ENCODE results near the gene SBK2. TPM values are rescaled to one million over a fixed set of nuclear protein-coding genes. Genes with fewer than 3 reads are reported as not detected.

The SBK2 gene
- total RNA-seq, 1 donor from 2014 or later: not detected

- peak; percentile 92 for DNase-seq (ENCODE audit: extremely low spot score, unreplicated experiment)
- no peak for TF ChIP-seq CTCF (IDR thresholded peaks at IDR 0.05)
- H3K27me3 Mint-ChIP-seq (ENCODE audit: unreplicated experiment): no peaks in the 10 kb centered on the region
- H3K4me3 Mint-ChIP-seq (ENCODE audit: unreplicated experiment): peak within 1 kb of the TSS; percentile 75
- peaks cover 34% of the 10 kb centered on the region for H3K4me1 Mint-ChIP-seq (ENCODE audit: unreplicated experiment)
- no peaks in the 10 kb centered on the region for H3K36me3 Mint-ChIP-seq (ENCODE audit: unreplicated experiment)
- peak within 1 kb of the TSS; percentile 82 for H3K27ac Mint-ChIP-seq (ENCODE audit: unreplicated experiment)
- H3K9me3 Mint-ChIP-seq (ENCODE audit: unreplicated experiment): no peaks in the 10 kb centered on the region
Observed at GRCh38 chr19:55484593-55485438, 52.1 kb downstream of the SBK2 start, which contains the start of gene NAT14. NAT14 (plus strand) TSS chr19:55485188; CDS start chr19:55485709, 521 bp downstream.

- TF ChIP-seq CTCF (IDR thresholded peaks at IDR 0.05): no peak
- H3K27ac Mint-ChIP-seq (ENCODE audit: unreplicated experiment): peak overlapping the region; percentile 27
- H3K27me3 Mint-ChIP-seq (ENCODE audit: unreplicated experiment): no peaks in the 10 kb centered on the region
- no peaks in the 10 kb centered on the region for H3K36me3 Mint-ChIP-seq (ENCODE audit: unreplicated experiment)
- no peaks in the 10 kb centered on the region for H3K9me3 Mint-ChIP-seq (ENCODE audit: unreplicated experiment)
- peaks cover 38% of the 10 kb centered on the region for H3K4me1 Mint-ChIP-seq (ENCODE audit: unreplicated experiment)
- H3K4me3 Mint-ChIP-seq (ENCODE audit: unreplicated experiment): peak overlapping the region; percentile 75
- DNase-seq (ENCODE audit: extremely low spot score, unreplicated experiment): no peak
Observed at GRCh38 chr19:55483706-55484592, 53.0 kb downstream of the SBK2 start.

GRCh38 chr19:55482967-55483705, 53.8 kb downstream of the SBK2 start:
- no peak overlapping the region for H3K27ac Mint-ChIP-seq (ENCODE audit: unreplicated experiment)
- no peaks in the 10 kb centered on the region for H3K27me3 Mint-ChIP-seq (ENCODE audit: unreplicated experiment)
- no peak overlapping the region for H3K4me3 Mint-ChIP-seq (ENCODE audit: unreplicated experiment)
- no peak for DNase-seq (ENCODE audit: extremely low spot score, unreplicated experiment)
- TF ChIP-seq CTCF (IDR thresholded peaks at IDR 0.05): no peak
- H3K36me3 Mint-ChIP-seq (ENCODE audit: unreplicated experiment): no peaks in the 10 kb centered on the region
- H3K9me3 Mint-ChIP-seq (ENCODE audit: unreplicated experiment): no peaks in the 10 kb centered on the region
- H3K4me1 Mint-ChIP-seq (ENCODE audit: unreplicated experiment): peaks cover 42% of the 10 kb centered on the region

GRCh38 chr19:55482156-55482961, 54.6 kb downstream of the SBK2 start:
- TF ChIP-seq CTCF (IDR thresholded peaks at IDR 0.05): no peak
- Mint-ChIP-seq H3K36me3 (ENCODE audit: unreplicated experiment) (no peaks in the 10 kb centered on the region), H3K27me3 (ENCODE audit: unreplicated experiment) (no peaks in the 10 kb centered on the region), H3K4me1 (ENCODE audit: unreplicated experiment) (peaks cover 42% of the 10 kb centered on the region), H3K27ac (ENCODE audit: unreplicated experiment) (no peak overlapping the region), H3K9me3 (ENCODE audit: unreplicated experiment) (no peaks in the 10 kb centered on the region), H3K4me3 (ENCODE audit: unreplicated experiment) (no peak overlapping the region)
- DNase-seq (ENCODE audit: extremely low spot score, unreplicated experiment): no peak
